Measurements from ENCODE around the gene PARN. TPM values are rescaled to one million over a fixed set of nuclear protein-coding genes. Genes with fewer than 3 reads are reported as not detected.

PARN gene
- total RNA-seq, 4 donors from 2014 or later: 69.8 to 214 (median 120) TPM

DNA sequence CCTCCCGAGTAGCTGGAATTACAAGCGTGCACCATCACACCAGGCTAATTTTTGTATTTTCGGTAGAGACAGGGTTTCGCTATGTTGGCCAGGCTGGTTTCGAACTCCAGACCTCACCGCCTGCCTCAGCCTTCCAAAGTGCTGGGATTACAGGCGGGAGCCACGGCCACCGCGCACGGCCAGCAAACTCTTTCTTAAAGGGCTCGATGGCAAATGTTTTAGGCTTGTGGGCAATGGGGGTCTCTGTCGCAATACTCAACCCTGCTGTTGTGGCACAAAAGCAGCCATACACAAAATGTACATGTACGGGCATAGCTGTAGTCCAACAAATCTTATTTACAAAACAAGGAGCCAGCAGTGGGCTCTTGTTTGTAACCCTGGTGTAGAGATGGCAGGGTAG lies 18.4 kb downstream of the PARN start:
- no peak overlapping the region for H3K27ac ChIP-seq
- no peak for DNase-seq
- peaks cover 49 to 53% of the 10 kb centered on the region in 2 donors for H3K36me3 ChIP-seq
- no peaks in the 10 kb centered on the region for H3K4me1 ChIP-seq
- H3K4me3 ChIP-seq (replicated peaks in 1 of 3): no peak overlapping the region
- TF ChIP-seq POLR2A (IDR thresholded peaks at IDR 0.05): no peak
- TF ChIP-seq, protein P1, sequence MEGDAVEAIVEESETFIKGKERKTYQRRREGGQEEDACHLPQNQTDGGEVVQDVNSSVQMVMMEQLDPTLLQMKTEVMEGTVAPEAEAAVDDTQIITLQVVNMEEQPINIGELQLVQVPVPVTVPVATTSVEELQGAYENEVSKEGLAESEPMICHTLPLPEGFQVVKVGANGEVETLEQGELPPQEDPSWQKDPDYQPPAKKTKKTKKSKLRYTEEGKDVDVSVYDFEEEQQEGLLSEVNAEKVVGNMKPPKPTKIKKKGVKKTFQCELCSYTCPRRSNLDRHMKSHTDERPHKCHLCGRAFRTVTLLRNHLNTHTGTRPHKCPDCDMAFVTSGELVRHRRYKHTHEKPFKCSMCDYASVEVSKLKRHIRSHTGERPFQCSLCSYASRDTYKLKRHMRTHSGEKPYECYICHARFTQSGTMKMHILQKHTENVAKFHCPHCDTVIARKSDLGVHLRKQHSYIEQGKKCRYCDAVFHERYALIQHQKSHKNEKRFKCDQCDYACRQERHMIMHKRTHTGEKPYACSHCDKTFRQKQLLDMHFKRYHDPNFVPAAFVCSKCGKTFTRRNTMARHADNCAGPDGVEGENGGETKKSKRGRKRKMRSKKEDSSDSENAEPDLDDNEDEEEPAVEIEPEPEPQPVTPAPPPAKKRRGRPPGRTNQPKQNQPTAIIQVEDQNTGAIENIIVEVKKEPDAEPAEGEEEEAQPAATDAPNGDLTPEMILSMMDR (IDR thresholded peaks at IDR 0.05): no peak
- no peaks in the 10 kb centered on the region for H3K27me3 ChIP-seq
- no peaks in the 10 kb centered on the region for H3K9me3 ChIP-seq
- 95 to 100% methylated on average over 14 of the region's 14 CpGs for WGBS, 2 donors
- intact Hi-C loops (cut with DNase I): no loop called here

DNA sequence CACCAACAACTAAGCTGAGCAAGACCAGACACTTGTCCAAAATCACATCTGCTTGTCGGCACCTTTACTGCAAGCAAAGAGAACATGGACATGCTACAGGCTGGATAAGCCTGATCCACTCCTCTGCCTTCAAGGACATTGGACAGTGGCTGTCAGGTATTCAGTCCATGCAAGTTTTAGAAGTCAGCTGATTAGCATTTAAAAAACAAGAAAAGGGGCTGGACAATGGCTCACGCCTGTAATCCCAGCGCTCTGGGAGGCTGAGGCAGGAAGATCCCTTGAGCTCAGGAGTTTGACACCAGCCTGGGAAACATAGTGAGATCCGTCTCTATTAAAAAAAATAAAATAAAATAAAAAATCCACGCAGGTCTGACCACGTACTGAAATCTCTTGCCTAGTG lies 20.3 kb downstream of the PARN start:
- H3K27ac ChIP-seq: no peak overlapping the region
- H3K9me3 ChIP-seq: no peaks in the 10 kb centered on the region
- no peak overlapping the region for H3K4me3 ChIP-seq (replicated peaks in 1 of 3)
- TF ChIP-seq, protein P1 (IDR thresholded peaks at IDR 0.05): no peak
- no peak for TF ChIP-seq POLR2A (IDR thresholded peaks at IDR 0.05)
- intact Hi-C loops (cut with DNase I): no loop called here
- WGBS, 2 donors: 93 to 94% methylated on average over 6 of the region's 6 CpGs
- no peaks in the 10 kb centered on the region for H3K27me3 ChIP-seq
- H3K4me1 ChIP-seq: no peaks in the 10 kb centered on the region
- peaks cover 59 to 63% of the 10 kb centered on the region in 2 donors for H3K36me3 ChIP-seq
- DNase-seq: no peak

DNA sequence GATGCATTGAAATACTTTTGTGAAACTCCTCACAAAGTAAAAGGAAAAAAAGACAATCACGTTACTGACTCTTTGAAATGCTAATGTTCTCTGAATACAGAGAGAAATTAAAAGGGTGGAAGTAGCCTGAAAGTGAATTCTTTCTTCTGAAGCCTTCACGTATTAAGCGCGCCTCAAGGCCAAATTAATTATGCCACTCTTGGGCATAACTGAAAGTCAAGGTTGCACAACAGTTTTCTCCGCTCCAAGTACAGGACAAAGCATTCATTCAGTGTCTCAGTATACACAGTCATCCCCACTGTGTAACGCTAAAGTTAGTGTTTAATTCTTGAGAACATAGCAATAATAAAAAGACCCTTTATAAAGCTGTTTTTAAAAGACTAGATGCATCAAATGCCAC lies 21.5 kb downstream of the PARN start:
- intact Hi-C loops (cut with DNase I): no loop called here
- no peak for DNase-seq
- Histone ChIP-seq H3K27ac (no peak overlapping the region), H3K9me3 (no peaks in the 10 kb centered on the region), H3K27me3 (no peaks in the 10 kb centered on the region), H3K36me3 (peaks cover 64 to 74% of the 10 kb centered on the region in 2 donors), H3K4me3 (replicated peaks in 1 of 3) (no peak overlapping the region), H3K4me1 (no peaks in the 10 kb centered on the region)
- WGBS, 2 donors: 93 to 94% methylated on average over 6 of the region's 6 CpGs
- TF ChIP-seq POLR2A (IDR thresholded peaks at IDR 0.05): no peak
- TF ChIP-seq, protein P1 (IDR thresholded peaks at IDR 0.05): no peak

DNA sequence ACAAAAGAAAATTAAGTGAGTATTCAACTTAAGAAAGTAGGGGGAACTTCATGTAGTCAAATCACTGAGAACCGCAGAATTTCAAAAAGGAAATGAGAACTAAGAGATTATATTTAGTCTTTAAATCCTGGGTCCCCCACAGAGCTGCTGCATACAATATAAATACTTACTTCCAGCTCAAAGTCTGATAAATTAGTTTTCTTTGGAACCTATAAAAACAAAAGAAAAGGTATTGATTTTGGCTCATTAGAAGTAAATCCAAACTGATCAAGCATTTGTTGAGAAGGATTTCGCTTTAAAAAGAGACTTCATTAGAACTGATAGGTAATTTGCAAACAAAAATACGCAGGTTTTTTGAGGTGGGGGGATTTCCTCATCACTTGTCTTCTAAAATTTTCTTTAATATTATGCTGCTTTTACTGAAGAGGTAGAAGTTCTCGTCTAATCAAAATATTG lies 21.9 kb downstream of the PARN start:
- Histone ChIP-seq H3K4me1 (no peaks in the 10 kb centered on the region), H3K27ac (no peak overlapping the region), H3K9me3 (no peaks in the 10 kb centered on the region), H3K4me3 (replicated peaks in 1 of 3) (no peak overlapping the region), H3K27me3 (no peaks in the 10 kb centered on the region), H3K36me3 (peaks cover 64 to 78% of the 10 kb centered on the region in 2 donors)
- no peak for DNase-seq
- 94 to 98% methylated on average over 4 of the region's 4 CpGs for WGBS, 2 donors
- intact Hi-C loops (cut with DNase I): no loop called here
- no peak for TF ChIP-seq POLR2A (IDR thresholded peaks at IDR 0.05)
- TF ChIP-seq, protein P1 (IDR thresholded peaks at IDR 0.05): no peak

DNA sequence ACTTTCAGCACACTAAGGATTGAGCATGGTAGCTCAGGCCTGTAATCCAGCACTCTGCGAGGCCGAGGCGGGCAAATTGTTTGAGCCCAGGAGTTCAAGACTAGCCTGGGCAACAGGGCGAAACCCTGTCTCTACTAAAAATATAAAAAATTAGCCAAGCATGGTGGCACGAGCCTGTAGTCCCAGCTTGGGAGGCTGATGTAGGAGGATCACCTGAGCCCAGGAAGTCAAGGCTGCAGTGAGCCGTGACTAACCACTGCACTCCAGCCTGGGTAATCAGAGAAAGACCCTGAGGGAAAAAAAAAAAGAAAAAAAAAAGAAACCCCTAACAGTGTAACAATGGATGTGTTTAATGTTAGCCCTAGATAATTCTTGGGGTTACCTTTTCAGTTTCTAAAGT lies 24.0 kb downstream of the PARN start:
- 87 to 95% methylated on average over 6 of the region's 6 CpGs for WGBS, 2 donors
- no peak for DNase-seq
- H3K36me3 ChIP-seq: peaks cover 63 to 75% of the 10 kb centered on the region in 2 donors
- intact Hi-C loops (cut with DNase I): no loop called here
- H3K4me3 ChIP-seq (replicated peaks in 1 of 3): no peak overlapping the region
- no peak overlapping the region for H3K27ac ChIP-seq
- TF ChIP-seq, protein P1 (IDR thresholded peaks at IDR 0.05): no peak
- TF ChIP-seq POLR2A (IDR thresholded peaks at IDR 0.05): no peak
- H3K27me3 ChIP-seq: no peaks in the 10 kb centered on the region
- no peaks in the 10 kb centered on the region for H3K9me3 ChIP-seq
- no peaks in the 10 kb centered on the region for H3K4me1 ChIP-seq

Measured in thyroid gland (tissue), 4 donors.